Lung (tissue), 12 donors: ENCODE measurements around the gene FBXO28. TPM values are rescaled to one million over a fixed set of nuclear protein-coding genes. Genes with fewer than 3 reads are reported as not detected.
A peak's percentile ranks its signal among the peaks of the same experiment; 100 is the strongest.

ENCODE experiments used
- ATAC-seq: fragments of 200-7000 bp; cut with Tn5 transposase; one replicate; pipeline ENCODE4 v1.9.1; 2020; ENCODE audit warnings: moderate number of reproducible peaks; ENCODE audit not compliant: insufficient read depth, low FRiP score
- DNase-seq, 3 donors: peaks; one replicate each; pipeline ENCODE4 v3.0.0-alpha.2; 2013 to 2017
- H3K27ac ChIP-seq, 2 donors: one replicate each; pipeline ENCODE4 v1.5.1; 2013; ENCODE audit warnings: mild to moderate bottlenecking in 2 of 2, moderate library complexity in 2 of 2, control low read depth in 1 of 2, inconsistent platforms in 1 of 2, low read depth in 1 of 2, low read length in 1 of 2
- H3K27me3 ChIP-seq, 3 donors: one replicate each; pipeline ENCODE4 v1.5.1; 2013; ENCODE audit warnings: low read length in 2 of 3; ENCODE audit not compliant: control insufficient read depth in 3 of 3, insufficient read depth in 3 of 3
- H3K36me3 ChIP-seq, 4 donors: one replicate each; pipeline ENCODE4 v1.5.1; 2013; ENCODE audit warnings: low read length in 4 of 4, mild to moderate bottlenecking in 1 of 4, moderate library complexity in 1 of 4; ENCODE audit not compliant: control insufficient read depth in 4 of 4, insufficient read depth in 4 of 4
- H3K4me1 ChIP-seq, 5 donors: one replicate each; pipeline ENCODE4 v1.5.1; 2013; ENCODE audit warnings: low read length in 5 of 5, mild to moderate bottlenecking in 2 of 5, moderate library complexity in 1 of 5; ENCODE audit not compliant: control insufficient read depth in 5 of 5, insufficient read depth in 5 of 5
- H3K4me3 ChIP-seq: one replicate; pipeline ENCODE4 v1.5.1; 2013; ENCODE audit warnings: mild to moderate bottlenecking, control low read depth, moderate library complexity
- H3K9ac ChIP-seq, 2 donors: one replicate each; pipeline ENCODE4 v1.5.1; 2013; ENCODE audit warnings: low read length in 2 of 2, control low read depth in 1 of 2; ENCODE audit not compliant: insufficient read depth in 1 of 2
- H3K9me3 ChIP-seq, 4 donors: one replicate each; pipeline ENCODE4 v1.5.1; 2013; ENCODE audit warnings: low read length in 3 of 4, mild to moderate bottlenecking in 1 of 4, moderate library complexity in 1 of 4; ENCODE audit not compliant: control insufficient read depth in 4 of 4, insufficient read depth in 3 of 4
- WGBS, 2 donors: extraction: QIAGEN DNeasy Blood & Tissue Kit; methylation state at CpG; one replicate each; pipeline ENCODE4 v1.1.7; 2013; 5-methylcytosine and 5-hydroxymethylcytosine counted together
- polyA plus RNA-seq, 2 donors: library from polyadenylated mRNA; stranded (reverse); fragments of 200-250 nt; gene quantifications; one replicate each; pipeline ENCODE4 v1.2.1, GENCODE V29; 2013
- total RNA-seq, 2 donors: library from RNA; depleted of rRNA in 1 of 2; stranded (reverse); fragments of >200 nt in 1 of 2; gene quantifications; one replicate each; pipeline ENCODE4 v1.2.1, GENCODE V29; 2014 to 2021
- TF ChIP-seq, protein P1 (sequence below): IDR thresholded peaks from 2 replicates; pipeline ENCODE4 v1.5.1; 2012; ENCODE audit warnings: mild to moderate bottlenecking; ENCODE audit errors: control extremely low read depth, extremely low read depth
- donor health status: control.
- donor health status: control.
- donor health status: Bipolar disorder and iron deficiency.
- donor health status: healthy.
- donor health status: DM: yes; HTN: yes; CAD: no.

Gene FBXO28
- total and polyA plus RNA-seq, 4 donors = 10.1 to 41.5 (median 19.7) TPM

- TF ChIP-seq, protein P1, sequence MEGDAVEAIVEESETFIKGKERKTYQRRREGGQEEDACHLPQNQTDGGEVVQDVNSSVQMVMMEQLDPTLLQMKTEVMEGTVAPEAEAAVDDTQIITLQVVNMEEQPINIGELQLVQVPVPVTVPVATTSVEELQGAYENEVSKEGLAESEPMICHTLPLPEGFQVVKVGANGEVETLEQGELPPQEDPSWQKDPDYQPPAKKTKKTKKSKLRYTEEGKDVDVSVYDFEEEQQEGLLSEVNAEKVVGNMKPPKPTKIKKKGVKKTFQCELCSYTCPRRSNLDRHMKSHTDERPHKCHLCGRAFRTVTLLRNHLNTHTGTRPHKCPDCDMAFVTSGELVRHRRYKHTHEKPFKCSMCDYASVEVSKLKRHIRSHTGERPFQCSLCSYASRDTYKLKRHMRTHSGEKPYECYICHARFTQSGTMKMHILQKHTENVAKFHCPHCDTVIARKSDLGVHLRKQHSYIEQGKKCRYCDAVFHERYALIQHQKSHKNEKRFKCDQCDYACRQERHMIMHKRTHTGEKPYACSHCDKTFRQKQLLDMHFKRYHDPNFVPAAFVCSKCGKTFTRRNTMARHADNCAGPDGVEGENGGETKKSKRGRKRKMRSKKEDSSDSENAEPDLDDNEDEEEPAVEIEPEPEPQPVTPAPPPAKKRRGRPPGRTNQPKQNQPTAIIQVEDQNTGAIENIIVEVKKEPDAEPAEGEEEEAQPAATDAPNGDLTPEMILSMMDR = no peak
- Histone ChIP-seq H3K4me1 (peaks cover 0 to 12% (median 0%) of the 10 kb centered on the region in 5 donors), H3K27ac (no peak overlapping the region), H3K4me3 (no peak overlapping the region), H3K27me3 (no peaks in the 10 kb centered on the region), H3K36me3 (no peaks in the 10 kb centered on the region), H3K9me3 (no peaks in the 10 kb centered on the region), H3K9ac (no peak overlapping the region)
- WGBS, 2 donors = 83 to 93% methylated on average over 4 of the region's 4 CpGs
- DNase-seq (no peak), ATAC-seq (no peak)
These were observed 28.3 kb upstream of the FBXO28 start for GRCh38 chr1:224085421-224086108.

GRCh38 chr1:224087286-224087794 lies 26.6 kb upstream of the FBXO28 start:
- WGBS, 2 donors = 60 to 73% methylated on average over 2 of the region's 2 CpGs
- Histone ChIP-seq H3K36me3 (no peaks in the 10 kb centered on the region), H3K27ac (no peak overlapping the region), H3K4me1 (peaks cover 0 to 7% (median 0%) of the 10 kb centered on the region in 5 donors), H3K9me3 (no peaks in the 10 kb centered on the region), H3K27me3 (no peaks in the 10 kb centered on the region), H3K9ac (no peak overlapping the region), H3K4me3 (no peak overlapping the region)
- TF ChIP-seq, protein P1 = no peak
- ATAC-seq (no peak), DNase-seq (peak; percentile 66 to 87 (median 74))

GRCh38 chr1:224089583-224089982 lies 24.3 kb upstream of the FBXO28 start:
- Histone ChIP-seq H3K27ac (no peak overlapping the region), H3K27me3 (peaks cover 0 to under 1% (median 0%) of the 10 kb centered on the region in 3 donors), H3K9me3 (no peaks in the 10 kb centered on the region), H3K4me1 (peaks cover 0 to 7% (median 0%) of the 10 kb centered on the region in 5 donors), H3K9ac (no peak overlapping the region), H3K4me3 (no peak overlapping the region), H3K36me3 (no peaks in the 10 kb centered on the region)
- ATAC-seq (no peak), DNase-seq (no peak)
- TF ChIP-seq, protein P1 = no peak
- 88 to 94% methylated on average over 3 of the region's 3 CpGs for WGBS, 2 donors

DNA sequence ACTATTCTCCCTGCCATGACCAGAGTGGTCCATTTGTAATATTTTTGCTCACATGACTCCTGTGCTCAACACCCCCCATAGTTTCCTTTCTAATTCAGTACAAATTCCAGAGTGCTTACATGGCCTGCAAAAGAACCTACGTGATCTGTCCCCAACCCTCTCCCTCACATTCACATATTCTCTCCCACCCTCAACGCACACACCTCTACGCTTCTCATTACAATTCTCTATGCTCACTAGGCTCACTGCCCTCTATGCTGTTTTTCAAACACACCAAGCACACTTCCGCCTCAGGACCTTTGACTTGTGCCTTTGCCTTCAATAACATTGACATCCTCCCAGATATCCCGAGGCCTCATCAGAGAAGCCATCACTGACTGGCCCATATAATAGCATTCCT lies 23.8 kb upstream of the FBXO28 start:
- Histone ChIP-seq H3K9ac (no peak overlapping the region), H3K27ac (no peak overlapping the region), H3K9me3 (no peaks in the 10 kb centered on the region), H3K36me3 (no peaks in the 10 kb centered on the region), H3K27me3 (peaks cover 0 to 2% (median 0%) of the 10 kb centered on the region in 3 donors), H3K4me1 (peaks cover 0 to 7% (median 0%) of the 10 kb centered on the region in 5 donors), H3K4me3 (no peak overlapping the region)
- ATAC-seq (no peak), DNase-seq (no peak)
- WGBS, 2 donors = 85 to 93% methylated on average over 5 of the region's 5 CpGs
- TF ChIP-seq, protein P1 = no peak
